GM12801 (cell line): Measurements from ENCODE around the gene EYS.

Experiments
- CTCF ChIP-seq: IDR thresholded peaks from one replicate; pipeline ENCODE4 v1.5.1; 2011; ENCODE audit warnings: control low read depth; ENCODE audit not compliant: insufficient read length; ENCODE audit errors: extremely low read depth

EYS gene

DNA sequence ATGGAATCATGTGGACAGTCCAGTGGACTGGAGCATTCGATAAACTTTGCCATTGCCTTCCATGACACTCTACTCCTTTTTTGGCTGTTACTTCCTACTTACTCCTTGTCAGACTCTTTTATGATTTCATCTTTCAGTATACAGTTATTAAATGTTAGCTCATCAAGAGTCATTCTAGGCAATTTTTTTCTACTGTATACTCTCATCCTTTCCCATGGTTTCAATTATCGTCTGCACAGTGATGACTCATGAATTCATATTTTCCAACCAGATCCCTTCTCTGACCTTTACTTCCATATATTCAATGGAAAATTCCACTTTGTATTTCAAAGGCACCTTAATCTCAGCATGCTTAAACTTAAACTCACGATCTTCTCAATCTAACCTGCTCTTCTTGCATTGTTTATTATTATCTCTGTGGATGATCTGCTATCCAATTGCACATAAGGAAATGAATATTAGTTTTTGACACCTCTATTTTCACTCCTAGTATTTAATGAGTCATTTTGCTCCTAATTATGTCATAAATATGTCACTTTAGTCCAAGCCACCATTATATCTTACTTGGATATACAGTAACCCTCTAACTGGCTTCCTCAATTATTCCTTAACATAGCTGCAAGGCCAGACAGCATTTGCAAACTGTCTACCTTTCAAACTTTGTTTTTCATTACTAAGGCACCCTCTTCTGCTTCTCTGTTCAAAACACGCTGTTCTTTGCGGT, 1643.9 kb downstream of the EYS start:
- TF ChIP-seq CTCF = no peak

- TF ChIP-seq CTCF = no peak
Measured at GRCh38 chr6:64054861-64055260, 1652.2 kb downstream of the EYS start.

DNA sequence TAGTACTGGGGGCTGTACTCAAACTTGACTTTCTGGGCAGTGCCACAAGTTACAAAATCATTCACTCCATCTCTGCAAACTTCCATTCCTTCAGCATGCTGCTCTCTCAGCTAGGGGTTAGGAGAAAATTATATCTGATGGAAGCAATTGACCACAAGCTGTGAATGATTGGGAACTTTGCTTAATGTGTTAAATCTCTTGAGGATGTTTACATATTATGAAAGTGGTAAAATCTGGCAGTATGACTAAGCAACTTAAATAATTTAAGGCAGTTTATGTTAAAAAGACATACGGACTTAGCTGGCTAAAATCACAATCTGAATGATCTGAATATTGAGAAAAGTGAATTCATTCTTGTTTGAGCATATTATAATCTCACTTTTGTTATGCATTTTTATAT, 1656.4 kb downstream of the EYS start:
- TF ChIP-seq CTCF = no peak

DNA sequence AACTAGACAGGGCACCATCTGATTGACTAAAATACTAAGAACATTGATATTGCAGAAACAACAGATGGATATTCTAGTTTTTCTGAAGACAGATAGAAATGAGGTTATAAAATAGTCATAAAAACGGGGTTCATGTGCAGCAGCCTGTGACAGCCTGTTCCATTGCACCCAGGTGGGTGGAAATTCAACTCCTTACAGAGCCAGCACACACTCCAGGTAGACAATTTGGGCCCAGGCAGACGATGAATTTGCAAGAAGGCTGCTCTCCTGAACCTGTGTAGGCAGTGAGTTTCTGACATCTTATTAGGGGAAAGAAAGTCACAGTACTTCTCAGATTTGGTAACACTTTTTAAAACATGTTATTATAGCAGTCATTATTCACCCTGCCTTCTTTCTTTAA, 1657.3 kb downstream of the EYS start:
- TF ChIP-seq CTCF = no peak

DNA sequence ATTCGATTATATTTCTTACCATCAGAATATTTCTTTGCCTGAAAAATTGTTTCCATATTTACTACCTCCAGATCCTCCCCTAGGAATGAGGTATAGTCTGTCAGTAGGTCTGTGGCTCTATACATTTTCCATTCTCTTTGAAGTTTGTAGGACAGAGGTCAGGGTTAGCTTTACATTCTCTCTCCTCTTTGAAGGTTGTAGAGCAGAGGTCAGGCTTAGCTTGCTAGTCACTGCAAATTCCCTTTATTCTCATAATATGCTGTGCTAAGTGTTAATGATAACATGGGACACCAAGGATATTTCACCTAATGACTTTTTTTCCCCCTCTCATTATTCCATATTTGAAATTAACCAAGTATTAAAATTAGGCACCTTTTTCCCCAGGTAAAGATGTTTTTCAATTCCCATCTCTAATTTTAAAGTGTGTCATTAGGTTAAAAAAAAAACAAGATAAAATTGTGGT, 1660.2 kb downstream of the EYS start:
- no peak for TF ChIP-seq CTCF

- no peak for TF ChIP-seq CTCF
Measured at GRCh38 chr6:64041373-64041772, 1665.7 kb downstream of the EYS start.

DNA sequence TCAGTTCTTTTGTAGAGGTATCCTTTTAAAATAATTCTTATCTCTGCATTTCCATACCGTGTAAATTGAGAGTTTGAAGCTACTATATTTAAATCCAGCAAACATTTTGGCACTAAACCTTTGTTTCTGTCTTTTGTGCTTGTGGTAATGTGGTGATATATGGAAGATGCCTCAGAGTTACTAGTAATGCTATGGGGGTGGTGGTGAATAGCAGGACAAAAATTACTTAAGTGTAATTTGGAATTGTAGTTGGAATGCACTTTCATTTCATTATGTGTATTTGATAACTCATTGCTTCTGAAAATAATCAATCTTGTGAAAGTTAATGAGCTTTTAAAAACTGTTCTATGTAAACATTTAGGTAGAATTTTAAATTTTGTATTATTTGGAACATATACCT, 1666.9 kb downstream of the EYS start:
- no peak for TF ChIP-seq CTCF

DNA sequence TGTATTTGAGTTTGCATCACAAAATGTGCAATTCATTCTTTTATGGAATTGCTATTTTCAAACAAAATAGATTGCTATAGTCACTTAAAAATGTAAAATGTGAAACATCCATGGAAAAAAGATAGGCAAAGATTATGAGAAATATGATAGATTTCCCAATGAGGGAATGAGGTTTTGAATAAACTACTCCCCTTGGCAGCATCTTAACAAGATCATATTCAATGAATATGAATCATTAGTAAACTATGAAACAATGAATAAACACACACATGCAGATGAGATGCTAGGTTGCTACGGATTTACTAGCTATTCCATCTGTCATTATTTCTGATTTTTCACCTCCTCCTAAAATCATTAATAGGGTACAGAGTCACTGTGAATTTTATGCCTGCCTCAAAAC, 1669.6 kb downstream of the EYS start:
- no peak for TF ChIP-seq CTCF
